GM19324 (cell line): ENCODE results near the gene KCNK18.
"Not testable (repeated sequence)": the region's sequence is repeated elsewhere in the genome, so short reads cannot be mapped to it uniquely, and the experiment has no call there.

Experiments used
- ATAC-seq: cut with Tn5 transposase; IDR thresholded peaks from one replicate; pipeline ENCODE4 v1.9.1; 2021; ENCODE audit warnings: mild to moderate bottlenecking, moderate library complexity; ENCODE audit not compliant: unreplicated experiment, low FRiP score

The KCNK18 gene

GRCh38 chr10:117169480-117169879 lies 27.8 kb upstream of the KCNK18 start:
- no peak for ATAC-seq

GRCh38 chr10:117170244-117170643 lies 27.0 kb upstream of the KCNK18 start:
- ATAC-seq: no peak

DNA sequence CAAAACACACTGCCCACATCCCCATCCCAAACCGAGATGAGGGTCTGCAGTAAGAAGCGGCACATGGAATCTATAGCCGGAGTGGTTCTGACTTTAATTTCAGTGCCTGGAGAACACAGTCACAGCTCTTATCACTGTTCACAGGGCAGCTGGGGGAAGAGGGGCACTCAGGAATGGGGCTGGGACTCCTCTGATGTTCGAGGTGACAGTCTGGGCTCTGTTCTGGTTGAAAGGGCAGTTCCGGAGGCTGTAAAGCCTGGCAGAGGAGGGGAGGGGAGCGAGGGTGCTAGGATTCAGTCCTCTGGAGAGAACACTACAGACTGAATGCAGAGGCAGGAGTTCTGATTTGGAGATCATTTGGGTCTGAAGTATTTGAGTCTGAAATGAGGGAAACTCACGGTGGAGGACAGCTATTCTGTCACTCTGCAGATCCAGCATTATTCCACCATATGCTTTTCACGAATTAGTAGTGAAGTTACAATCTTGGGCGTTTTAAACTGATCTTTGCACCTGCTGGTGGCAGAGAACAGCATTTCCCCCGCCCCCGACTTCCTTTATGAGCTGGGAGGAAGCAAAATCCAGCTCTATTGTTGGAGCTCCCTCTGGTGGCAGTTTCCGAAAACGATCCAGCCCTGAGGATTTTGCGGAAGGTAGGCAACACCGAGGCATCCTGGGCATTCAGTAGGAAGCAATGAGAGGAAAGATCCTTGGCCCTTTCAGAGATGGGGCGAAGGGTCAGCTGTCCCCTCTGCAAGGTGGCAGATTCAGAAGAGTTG lies 22.7 kb upstream of the KCNK18 start:
- peak; percentile 78 for ATAC-seq

DNA sequence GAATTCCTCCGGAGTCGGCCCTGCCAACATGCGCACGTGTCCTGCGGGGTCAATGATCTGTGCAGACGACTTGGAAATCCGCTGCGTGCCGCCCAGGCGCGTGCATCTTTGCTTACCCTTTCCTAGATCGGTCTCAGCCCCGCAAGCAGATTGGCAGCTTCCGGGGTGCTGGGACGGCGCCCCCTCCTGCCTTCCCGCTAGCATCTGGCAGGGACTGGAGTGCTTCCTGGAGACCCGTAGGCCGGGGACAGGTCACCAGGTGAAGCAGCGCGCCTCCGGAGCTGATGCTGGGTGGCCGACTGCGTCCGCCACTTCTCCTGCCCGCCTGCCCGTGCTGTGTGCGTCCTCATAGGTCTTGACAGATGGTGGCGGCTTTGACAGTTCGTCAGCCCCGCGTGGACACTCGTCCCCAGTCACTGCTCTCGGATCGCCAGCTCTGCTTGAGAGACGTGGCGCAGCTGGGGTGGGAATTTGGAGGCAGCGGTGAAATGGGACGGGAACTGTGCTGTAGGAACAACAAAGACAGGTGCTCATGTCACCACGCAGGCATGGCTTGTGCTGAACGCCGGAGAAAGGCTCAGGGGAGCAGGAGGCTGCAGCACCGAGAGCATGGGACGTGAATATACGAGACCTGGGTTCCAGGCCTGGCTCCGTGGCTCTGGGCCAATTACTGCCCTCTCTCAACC lies 21.9 kb upstream of the KCNK18 start:
- ATAC-seq: peak; percentile 31

- ATAC-seq: peak; percentile 55
Observed at GRCh38 chr10:117175901-117176534, 21.3 kb upstream of the KCNK18 start.

DNA sequence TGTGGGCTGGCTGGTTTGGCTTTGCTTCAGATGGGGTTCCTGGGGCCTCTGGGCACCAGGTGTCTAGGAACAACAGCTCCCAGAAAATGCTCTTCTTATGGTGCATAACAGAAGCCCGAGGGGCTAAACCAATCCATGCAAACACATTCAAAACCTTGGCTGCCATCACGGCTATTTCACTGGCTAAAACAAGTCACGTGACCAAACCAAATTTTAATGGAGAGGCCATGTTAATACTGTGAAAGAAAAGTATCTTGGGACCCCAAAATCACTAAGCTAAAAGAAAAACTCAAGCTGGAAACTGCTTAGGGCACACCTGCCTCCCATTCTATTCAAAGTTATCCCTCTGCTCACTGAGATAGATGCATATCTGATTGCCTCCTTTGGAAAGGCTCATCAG lies 19.1 kb upstream of the KCNK18 start:
- ATAC-seq: no peak

DNA sequence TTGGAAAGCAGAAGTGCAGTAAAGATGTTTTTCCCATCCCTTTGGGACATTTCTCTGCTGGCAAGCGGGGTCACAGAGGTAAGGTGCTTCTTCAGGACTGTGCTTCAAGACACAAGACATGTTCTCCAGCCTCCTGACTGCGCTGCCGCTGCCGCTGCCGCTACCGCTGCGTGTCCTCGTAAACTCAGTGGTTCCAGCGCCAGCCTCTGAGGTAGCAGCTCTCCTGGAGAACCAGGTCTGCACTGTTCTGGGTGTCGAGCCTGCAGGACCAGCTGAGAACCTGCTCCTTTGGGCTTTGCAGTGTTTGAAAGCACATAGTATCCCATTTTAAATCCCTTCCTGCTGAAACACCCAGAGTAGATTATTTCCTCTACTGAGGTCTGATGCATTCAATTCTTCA lies 13.0 kb upstream of the KCNK18 start:
- ATAC-seq: no peak

DNA sequence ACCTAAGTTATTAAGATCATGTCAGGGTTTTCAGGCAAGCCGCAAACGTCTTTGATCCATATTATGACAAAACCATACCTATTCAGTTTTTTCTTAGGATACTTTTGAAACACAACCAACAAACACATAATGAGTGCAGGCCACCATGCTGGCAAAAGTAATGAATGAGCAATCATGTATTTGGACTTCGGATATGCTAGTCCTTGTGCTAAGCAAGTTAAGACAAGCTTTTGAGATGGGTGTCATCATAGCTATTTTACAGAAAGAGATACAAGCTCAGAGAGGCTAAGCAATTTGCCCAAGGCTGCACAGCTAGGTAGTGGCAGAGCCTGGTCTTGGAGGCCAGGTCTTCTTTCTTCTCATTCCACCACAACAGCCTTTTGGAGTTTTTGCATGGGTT lies 12.5 kb upstream of the KCNK18 start:
- no peak for ATAC-seq

- ATAC-seq: not testable (repeated sequence)
Observed at GRCh38 chr10:117185817-117186216, 11.5 kb upstream of the KCNK18 start.

DNA sequence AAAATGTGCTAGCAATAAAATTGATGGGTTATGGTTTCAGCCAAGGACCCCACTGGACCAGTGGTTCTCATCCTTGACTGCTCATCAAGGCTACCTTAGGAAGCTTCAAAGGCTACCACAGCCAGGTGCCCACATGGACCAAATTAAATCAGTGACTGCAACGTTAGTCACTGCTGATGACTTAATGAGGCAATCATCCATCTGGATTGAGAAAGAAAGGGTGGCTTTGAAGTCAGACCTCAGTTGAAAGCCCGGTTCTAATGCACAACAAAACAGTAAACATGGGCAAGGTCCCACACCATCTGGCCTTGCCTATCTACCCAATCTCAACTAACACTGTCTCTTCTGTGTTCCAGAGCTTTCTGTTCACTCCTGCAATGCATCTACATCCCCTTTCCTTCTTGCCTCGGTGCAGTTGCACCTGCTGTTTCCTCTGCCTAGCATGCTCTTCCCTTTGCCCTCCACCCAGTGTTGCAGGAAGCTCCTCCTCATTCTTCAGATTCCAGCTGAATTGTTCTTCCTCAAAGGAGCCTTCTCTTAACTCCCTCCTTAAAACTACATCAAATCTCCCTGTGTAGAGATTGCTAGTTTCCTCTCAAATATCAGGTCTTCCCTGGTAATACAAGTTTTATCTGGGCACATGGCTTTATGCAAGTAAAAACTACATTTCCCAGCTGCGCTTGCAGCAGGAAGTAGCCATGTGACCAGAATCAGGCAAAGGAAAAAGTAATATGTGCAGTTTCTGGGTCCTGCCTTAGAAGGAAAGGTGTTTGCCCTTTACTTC lies 10.3 kb upstream of the KCNK18 start:
- ATAC-seq: no peak

DNA sequence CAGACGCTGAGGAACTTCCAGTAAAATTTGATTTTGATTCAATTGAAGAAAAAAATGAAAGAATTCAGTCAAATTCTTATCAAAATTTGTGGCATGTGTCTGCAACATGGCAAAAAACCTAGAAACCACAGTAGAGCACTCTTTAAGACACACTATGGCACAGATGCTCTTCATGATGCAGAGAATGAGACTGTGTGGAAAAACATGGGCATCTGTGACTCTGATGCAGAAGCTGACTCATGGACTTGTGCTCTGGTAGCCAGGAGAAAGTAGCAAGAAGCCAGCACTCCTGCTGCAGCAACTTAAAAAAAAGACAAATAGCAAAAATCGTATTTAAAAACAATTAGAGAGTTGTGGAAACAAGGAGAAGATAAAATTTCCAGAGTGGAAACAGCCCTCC lies 8.9 kb upstream of the KCNK18 start:
- no peak for ATAC-seq

DNA sequence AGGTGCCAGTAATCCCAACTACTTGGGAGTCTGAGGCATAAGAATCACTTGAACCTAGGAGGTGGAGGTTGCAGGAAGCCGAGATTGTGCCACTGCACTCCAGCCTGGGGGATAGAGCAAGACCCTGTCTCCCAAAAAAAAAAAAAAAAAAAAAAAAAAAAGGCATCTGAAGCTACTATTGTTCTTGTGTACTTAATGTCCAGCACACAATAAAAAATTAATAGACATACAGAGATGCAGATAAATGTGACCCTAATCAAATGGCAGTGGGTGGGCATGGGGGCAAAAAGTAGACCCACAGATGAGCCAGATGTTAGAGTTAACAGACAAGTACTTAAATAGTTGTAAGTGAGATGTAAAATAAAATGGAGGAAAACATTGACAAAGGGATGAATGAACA lies 7.7 kb upstream of the KCNK18 start:
- ATAC-seq: no peak

DNA sequence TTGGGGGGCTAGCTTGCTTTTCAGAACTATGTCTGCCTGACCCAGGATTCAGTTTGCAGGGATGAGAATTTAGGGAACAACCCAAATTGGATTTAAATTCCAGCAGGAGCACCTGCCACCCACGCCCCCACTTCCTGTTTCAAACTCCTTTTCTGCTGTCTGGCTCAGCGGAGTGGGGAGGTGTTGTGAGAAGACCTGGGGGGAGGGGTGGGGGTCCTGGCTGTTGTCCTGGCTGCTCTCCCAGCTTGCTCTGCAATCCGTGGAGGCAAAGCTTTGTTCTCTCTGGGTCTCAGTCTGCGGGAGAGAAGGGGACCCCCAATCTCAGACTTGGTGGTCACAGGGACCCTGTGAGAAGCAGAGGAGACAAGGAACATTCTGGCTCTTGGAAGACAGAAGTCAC lies 799 bp downstream of the KCNK18 start:
- no peak for ATAC-seq

DNA sequence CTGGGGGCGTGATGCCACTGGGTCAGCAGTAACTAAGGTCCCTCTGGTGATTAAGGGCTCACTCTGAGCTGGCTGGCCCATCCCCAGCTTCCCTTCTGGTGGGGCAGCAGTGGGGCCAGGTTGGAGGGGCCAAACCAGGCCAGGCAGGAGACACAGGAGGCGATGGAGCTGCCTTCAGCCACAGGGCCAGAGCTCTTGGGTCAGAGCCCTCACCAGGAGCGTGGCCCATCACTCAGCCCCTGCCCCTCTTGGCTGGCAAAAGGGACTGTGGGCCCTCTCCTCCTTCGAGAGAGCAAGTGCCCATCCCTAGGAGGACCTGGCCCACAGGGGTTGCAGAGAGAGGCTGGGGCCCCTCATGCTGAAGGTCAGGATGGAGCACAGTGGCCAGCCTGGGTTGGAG lies 4.5 kb downstream of the KCNK18 start:
- ATAC-seq: no peak

DNA sequence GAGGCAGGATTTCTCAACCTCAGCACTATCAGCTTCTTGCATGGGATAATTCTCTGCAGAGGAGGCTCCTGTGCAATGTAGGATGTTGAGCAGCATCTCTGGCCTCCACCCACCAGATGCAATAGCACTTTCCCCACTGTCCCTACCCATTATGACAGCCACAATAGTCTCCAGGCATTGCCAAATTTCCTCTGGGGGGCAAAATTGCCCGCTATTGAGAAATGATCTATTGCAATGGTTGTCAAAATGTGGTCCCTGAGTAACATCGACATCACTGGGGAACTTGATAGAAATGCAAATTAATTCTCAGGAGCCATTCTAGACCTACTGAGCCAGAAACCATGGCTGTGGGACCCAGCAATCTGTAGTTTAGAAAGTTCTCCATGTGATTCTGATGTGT lies 7.0 kb downstream of the KCNK18 start:
- no peak for ATAC-seq

GRCh38 chr10:117212176-117212575 lies 14.9 kb downstream of the KCNK18 start:
- no peak for ATAC-seq

GRCh38 chr10:117214401-117214800 lies 17.1 kb downstream of the KCNK18 start:
- no peak for ATAC-seq

DNA sequence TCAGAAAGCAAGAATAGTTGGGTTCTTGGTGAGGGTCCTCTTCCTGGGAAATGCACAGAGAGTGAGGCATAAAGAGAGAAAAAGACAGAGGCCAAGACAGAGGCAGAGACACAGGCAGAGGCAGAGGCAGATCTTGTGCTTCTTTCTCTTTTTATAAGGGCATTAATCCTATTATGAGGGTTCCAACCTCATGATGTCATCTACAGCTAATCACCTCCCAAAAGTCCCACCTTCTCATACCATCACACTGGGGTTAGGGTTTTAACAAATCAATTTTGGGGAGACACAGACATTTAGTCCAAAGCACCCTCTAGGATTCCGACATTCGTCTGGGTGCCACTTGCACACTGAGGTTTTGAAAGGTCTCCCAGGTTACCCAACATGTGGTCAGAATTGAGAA lies 17.8 kb downstream of the KCNK18 start:
- ATAC-seq: no peak

GRCh38 chr10:117216028-117216427 lies 18.7 kb downstream of the KCNK18 start:
- no peak for ATAC-seq

DNA sequence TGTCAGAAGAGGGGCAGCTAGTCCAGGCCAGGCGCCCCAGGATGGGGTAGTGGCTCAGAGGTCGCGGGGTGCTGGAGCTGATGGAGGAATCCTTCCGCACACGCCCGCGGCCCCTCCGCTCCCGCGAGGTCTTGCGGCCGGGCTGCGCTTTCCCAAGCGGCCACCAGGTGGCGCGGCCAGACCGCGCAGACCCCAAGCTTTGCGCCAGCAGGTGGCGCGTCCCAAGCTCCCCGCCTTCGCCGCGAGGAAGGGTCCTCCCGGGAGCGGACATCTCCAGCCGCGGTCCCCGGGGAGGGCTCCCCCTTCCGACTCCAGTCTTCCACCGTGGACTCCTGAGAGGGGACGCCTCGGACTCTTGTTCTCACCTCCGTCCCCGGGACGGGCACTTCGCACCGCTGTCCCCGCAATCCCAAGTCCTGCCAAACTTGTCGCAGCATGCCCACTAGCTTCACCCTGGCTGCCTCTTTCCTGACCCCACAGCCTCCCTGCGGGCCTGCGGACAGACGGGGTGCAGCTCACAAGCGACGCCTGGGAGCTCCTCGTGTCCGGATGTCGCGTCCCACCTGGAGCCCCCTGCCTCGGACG lies 19.4 kb downstream of the KCNK18 start:
- ATAC-seq: peak; percentile 77
